Gastrocnemius medialis (tissue), 4 donors: Measurements from ENCODE around the gene CLCA2. TPM values are rescaled to one million over a fixed set of nuclear protein-coding genes. Genes with fewer than 3 reads are reported as not detected.
A peak's percentile ranks its signal among the peaks of the same experiment; 100 is the strongest.

Experiments used
- ATAC-seq, 2 donors: fragments of 150-250 bp; one replicate each; pipeline ENCODE4 v1.9.1; 2016
- DNase-seq, 2 donors: peaks; one replicate each; pipeline ENCODE4 v3.0.0-alpha.2; 2019
- H3K27ac ChIP-seq, 4 donors: fragments of 200-600 bp; sonication (generic); 1 replicate in 1 of 4; 2 replicates in 3 of 4; pipeline ENCODE4 v1.5.1; 2016 to 2018; ENCODE audit warnings: mild to moderate bottlenecking in 2 of 4, moderate library complexity in 1 of 4
- H3K27me3 ChIP-seq, 3 donors: fragments of 200-600 bp; sonication (generic) in 2 of 3; 1 replicate in 1 of 3; 2 replicates in 2 of 3; pipeline versions ENCODE4 v1.5.1 to v1.6.0; 2016 to 2019; ENCODE audit warnings: mild to moderate bottlenecking in 1 of 3, moderate library complexity in 1 of 3
- H3K36me3 ChIP-seq, 2 donors: fragments of 200-600 bp; sonication (generic) in 1 of 2; one replicate each; pipeline ENCODE4 v1.5.1; 2017 to 2018
- H3K4me1 ChIP-seq, 2 donors: fragments of 200-600 bp; sonication (generic) in 1 of 2; one replicate each; pipeline ENCODE4 v1.5.1; 2016 to 2017; ENCODE audit warnings: mild to moderate bottlenecking in 2 of 2
- H3K4me3 ChIP-seq, 4 donors: fragments of 200-600 bp; sonication (generic) in 3 of 4; 1 replicate in 1 of 4; 2 replicates in 3 of 4; pipeline ENCODE4 v1.5.1; 2016 to 2019; ENCODE audit warnings: mild to moderate bottlenecking in 2 of 4
- H3K9me3 ChIP-seq, 3 donors: fragments of 200-600 bp; sonication (generic) in 2 of 3; 1 replicate in 1 of 3; 2 replicates in 2 of 3; pipeline ENCODE4 v1.5.1; 2016 to 2019
- POLR2A ChIP-seq, 2 donors: fragments of 450-650 bp; IDR thresholded peaks; one replicate each; pipeline ENCODE4 v1.6.1; 2017; ENCODE audit warnings: antibody characterized with exemption in 2 of 2, mild to moderate bottlenecking in 2 of 2, moderate library complexity in 2 of 2
- in situ Hi-C, 4 donors: fragments of 200-750 bp; cut with MboI; loops; one replicate each; pipeline versions ENCODE4 v1.15.0 to v1.8.0; 2017; ENCODE audit warnings: low sequenced_read_pairs in 4 of 4
- intact Hi-C: fragments of 100-400 bp; cut with DNase I; formaldehyde crosslinking; loops from one replicate; pipeline ENCODE4 v1.15.1; 2023; ENCODE audit warnings: low total_unique reads
- total RNA-seq, 4 donors: library from RNA; depleted of rRNA; stranded (reverse); fragments of >200 nt; gene quantifications; one replicate each; pipeline versions ENCODE4 v1.1.0 to v1.2.3, GENCODE V29; 2016
- TF ChIP-seq, protein P1 (sequence below), 5 experiments: fragments of 450-650 bp in 3 of 5; fragments of 200-600 bp in 2 of 5; sonication (generic) in 2 of 5; IDR thresholded peaks in 4 of 5; conservative IDR thresholded peaks in 1 of 5; 1 replicate in 4 of 5; 2 replicates in 1 of 5; pipeline ENCODE4 v1.5.1; 2016 to 2019; ENCODE audit warnings: antibody characterized with exemption in 5 of 5, mild to moderate bottlenecking in 3 of 5, moderate library complexity in 3 of 5

CLCA2 gene
- total RNA-seq, 4 donors from 2014 or later = not detected

DNA sequence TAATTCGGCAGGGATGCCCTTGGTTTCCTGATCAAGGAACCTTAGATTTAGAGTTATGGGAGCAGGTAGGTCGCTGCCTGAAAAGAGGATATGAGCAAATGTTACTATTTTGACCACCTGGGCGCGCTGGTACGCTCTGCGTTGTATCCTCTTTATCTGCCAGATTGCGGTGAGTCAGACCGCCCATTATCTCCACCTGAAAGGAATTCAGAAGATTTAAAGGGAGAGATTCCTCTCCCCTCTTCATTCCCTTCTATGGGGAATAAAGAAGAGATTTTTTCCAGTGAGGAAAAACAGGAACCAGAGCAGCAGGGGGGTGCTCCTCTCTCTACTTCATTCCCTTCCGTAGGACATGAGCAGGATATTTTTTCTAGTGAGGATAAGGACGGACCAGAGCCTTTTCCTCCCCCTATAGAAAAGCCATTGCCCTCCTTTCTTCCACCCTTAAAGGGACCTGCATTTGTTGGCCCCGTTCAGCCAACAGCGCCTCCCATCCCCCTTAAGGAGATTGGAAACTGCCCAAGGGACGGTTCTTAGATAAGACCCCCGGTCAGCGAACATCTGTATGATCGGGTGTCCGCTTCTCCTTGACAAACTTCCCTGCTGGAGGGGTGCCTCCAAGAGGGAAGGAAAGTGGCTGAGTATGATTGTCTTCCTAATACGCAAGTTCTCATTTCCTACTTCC lies 78.9 kb downstream of the CLCA2 start:
- intact Hi-C loops (no loop called here), in situ Hi-C loops (loop anchor here in 1 of 4 donors (10.0 kb wide), 1 partner anchor 118 kb away; no protein-coding TSS in a partner anchor)
- TF ChIP-seq, protein P1, sequence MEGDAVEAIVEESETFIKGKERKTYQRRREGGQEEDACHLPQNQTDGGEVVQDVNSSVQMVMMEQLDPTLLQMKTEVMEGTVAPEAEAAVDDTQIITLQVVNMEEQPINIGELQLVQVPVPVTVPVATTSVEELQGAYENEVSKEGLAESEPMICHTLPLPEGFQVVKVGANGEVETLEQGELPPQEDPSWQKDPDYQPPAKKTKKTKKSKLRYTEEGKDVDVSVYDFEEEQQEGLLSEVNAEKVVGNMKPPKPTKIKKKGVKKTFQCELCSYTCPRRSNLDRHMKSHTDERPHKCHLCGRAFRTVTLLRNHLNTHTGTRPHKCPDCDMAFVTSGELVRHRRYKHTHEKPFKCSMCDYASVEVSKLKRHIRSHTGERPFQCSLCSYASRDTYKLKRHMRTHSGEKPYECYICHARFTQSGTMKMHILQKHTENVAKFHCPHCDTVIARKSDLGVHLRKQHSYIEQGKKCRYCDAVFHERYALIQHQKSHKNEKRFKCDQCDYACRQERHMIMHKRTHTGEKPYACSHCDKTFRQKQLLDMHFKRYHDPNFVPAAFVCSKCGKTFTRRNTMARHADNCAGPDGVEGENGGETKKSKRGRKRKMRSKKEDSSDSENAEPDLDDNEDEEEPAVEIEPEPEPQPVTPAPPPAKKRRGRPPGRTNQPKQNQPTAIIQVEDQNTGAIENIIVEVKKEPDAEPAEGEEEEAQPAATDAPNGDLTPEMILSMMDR (IDR thresholded peaks at IDR 0.05 in 4 of 5, conservative IDR thresholded peaks at IDR 0.05 in 1 of 5) = no peak
- no peak for TF ChIP-seq POLR2A (IDR thresholded peaks at IDR 0.05)
- Histone ChIP-seq H3K9me3 (no peaks in the 10 kb centered on the region), H3K4me3 (peak overlapping the region in 3 of 4 donors; percentile 6 to 27 (median 18)), H3K27ac (no peak overlapping the region), H3K27me3 (no peaks in the 10 kb centered on the region), H3K36me3 (no peaks in the 10 kb centered on the region), H3K4me1 (no peaks in the 10 kb centered on the region)
- ATAC-seq = no peak
- DNase-seq = no peak

DNA sequence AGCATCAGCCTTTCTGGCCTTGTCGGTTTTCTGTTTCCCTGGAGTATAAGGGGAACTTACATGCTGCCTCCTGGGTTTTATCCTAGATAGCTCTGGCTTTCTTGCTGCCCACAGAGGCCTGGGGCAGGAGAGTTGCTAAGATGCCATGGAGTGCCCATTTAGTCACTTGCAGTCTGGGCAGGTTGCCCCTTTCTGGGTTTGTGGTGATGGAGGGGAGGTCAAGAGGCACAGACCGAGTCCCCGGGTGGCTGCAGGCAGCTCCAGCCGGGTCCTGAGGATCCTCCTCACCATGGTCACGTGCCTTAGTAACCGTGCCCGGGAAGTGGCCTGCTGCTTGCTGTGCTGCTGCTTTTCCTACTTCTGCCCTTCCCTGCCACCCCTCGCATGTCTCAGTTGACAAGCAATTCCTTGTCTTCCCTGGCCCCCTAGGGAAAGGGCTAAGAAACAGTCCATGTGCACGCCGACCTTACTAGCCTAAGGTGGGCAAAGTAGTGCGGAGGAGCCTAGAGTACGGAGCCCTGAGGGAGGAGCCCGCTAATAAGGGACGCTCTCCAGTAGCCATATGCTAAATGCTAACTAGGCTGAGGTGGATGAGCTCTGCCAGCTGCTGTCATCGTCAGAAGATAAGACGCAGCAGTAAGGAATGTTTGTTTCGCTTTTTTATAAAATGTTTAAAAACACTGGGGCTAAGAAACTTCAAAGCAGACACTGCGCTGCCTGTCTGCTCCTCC lies 79.6 kb downstream of the CLCA2 start:
- Histone ChIP-seq H3K4me3 (peak overlapping the region in 2 of 4 donors; percentile 8 to 27), H3K4me1 (no peaks in the 10 kb centered on the region)
- intact Hi-C loops = no loop called here

DNA sequence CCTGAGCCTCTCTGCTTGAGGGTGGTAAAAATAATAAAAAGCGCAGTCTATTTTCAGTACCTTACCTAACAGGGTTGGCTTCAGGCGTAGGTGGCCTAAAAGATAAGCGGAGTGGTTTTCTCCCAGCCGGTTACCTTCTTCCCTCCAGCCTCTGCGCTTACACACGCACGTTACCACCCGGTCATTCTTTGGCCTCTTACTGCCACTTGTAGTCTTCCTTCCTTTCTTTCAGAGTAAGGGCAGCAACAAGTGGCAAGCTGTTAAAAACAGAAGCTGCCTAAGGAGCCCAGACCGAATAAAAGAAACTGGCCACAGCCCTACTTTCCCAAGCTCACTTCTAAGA lies 80.1 kb downstream of the CLCA2 start:
- in situ Hi-C loops = loop anchor here in 1 of 4 donors (10.0 kb wide), 1 partner anchor 119 kb away; no protein-coding TSS in a partner anchor

More for the DNA sequence above, 79.6 kb downstream of the CLCA2 start:
- no peak overlapping the region for H3K27ac ChIP-seq
- no peaks in the 10 kb centered on the region for H3K36me3 ChIP-seq
- TF ChIP-seq, protein P1 (IDR thresholded peaks at IDR 0.05 in 4 of 5, conservative IDR thresholded peaks at IDR 0.05 in 1 of 5) = no peak
- TF ChIP-seq POLR2A (IDR thresholded peaks at IDR 0.05) = no peak
- no peaks in the 10 kb centered on the region for H3K9me3 ChIP-seq
- DNase-seq (peak in 1 of 2 donors; percentile 19), ATAC-seq (peak in 1 of 2 donors; percentile 45)
- no peaks in the 10 kb centered on the region for H3K27me3 ChIP-seq
- in situ Hi-C loops = loop anchor here in 1 of 4 donors (10.0 kb wide), 1 partner anchor 119 kb away; no protein-coding TSS in a partner anchor

DNA sequence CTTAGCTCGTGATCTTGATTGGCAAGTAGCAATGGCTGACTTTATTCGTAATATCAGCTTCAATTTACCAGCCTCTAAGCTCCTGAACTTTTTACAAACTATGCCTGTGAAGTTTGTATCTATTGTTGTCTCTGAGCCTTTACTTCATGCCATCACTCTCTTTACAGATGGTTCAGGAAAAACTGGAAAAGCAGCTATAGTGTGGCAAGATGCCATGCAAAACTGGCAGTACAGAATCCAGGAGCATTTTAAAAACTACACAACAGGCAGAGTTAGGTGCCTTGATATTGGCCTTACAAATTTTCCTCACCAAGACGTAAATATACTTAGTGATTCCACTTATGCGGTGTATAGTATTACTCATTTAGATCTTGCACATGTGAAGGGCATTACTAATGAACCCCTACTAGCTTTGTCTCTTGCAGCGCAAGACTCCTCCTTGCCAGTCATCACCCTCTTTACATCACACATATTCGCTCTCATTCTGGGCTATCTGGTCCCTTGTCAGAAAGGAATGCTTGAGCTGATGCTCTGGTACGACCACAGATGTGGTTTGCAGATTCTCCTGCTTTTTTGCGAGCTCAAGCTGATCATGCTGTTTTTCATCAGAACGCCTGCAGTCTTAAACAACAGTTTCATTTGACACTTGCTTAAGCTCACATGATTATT lies 81.1 kb downstream of the CLCA2 start:
- no peaks in the 10 kb centered on the region for H3K4me1 ChIP-seq
- ATAC-seq = no peak
- no peaks in the 10 kb centered on the region for H3K9me3 ChIP-seq
- no peak for TF ChIP-seq POLR2A (IDR thresholded peaks at IDR 0.05)
- TF ChIP-seq, protein P1 (IDR thresholded peaks at IDR 0.05 in 4 of 5, conservative IDR thresholded peaks at IDR 0.05 in 1 of 5) = no peak
- in situ Hi-C loops = loop anchor here in 1 of 4 donors (10.0 kb wide), 1 partner anchor 120 kb away; no protein-coding TSS in a partner anchor
- H3K27ac ChIP-seq = no peak overlapping the region
- H3K4me3 ChIP-seq = no peak overlapping the region
- H3K36me3 ChIP-seq = no peaks in the 10 kb centered on the region
- intact Hi-C loops = no loop called here
- DNase-seq = no peak
- H3K27me3 ChIP-seq = no peaks in the 10 kb centered on the region

More for the DNA sequence above, 80.1 kb downstream of the CLCA2 start:
- no peaks in the 10 kb centered on the region for H3K4me1 ChIP-seq
- H3K36me3 ChIP-seq = no peaks in the 10 kb centered on the region
- peak overlapping the region in 1 of 4 donors; percentile 8 for H3K4me3 ChIP-seq
- DNase-seq (no peak), ATAC-seq (peak in 1 of 2 donors; percentile 23)
- H3K27me3 ChIP-seq = no peaks in the 10 kb centered on the region
- intact Hi-C loops = no loop called here
- no peaks in the 10 kb centered on the region for H3K9me3 ChIP-seq
- no peak overlapping the region for H3K27ac ChIP-seq
- TF ChIP-seq, protein P1 (IDR thresholded peaks at IDR 0.05 in 4 of 5, conservative IDR thresholded peaks at IDR 0.05 in 1 of 5) = no peak
- no peak for TF ChIP-seq POLR2A (IDR thresholded peaks at IDR 0.05)
